Measurements from ENCODE around the gene GSK3B. TPM values are rescaled to one million over a fixed set of nuclear protein-coding genes. Genes with fewer than 3 reads are reported as not detected.
"Not testable (repeated sequence)": the region's sequence is repeated elsewhere in the genome, so short reads cannot be mapped to it uniquely, and the experiment has no call there.

GSK3B gene
- total and polyA plus RNA-seq, 4 donors, result 11.0 to 64.9 (median 30.6) TPM

DNA sequence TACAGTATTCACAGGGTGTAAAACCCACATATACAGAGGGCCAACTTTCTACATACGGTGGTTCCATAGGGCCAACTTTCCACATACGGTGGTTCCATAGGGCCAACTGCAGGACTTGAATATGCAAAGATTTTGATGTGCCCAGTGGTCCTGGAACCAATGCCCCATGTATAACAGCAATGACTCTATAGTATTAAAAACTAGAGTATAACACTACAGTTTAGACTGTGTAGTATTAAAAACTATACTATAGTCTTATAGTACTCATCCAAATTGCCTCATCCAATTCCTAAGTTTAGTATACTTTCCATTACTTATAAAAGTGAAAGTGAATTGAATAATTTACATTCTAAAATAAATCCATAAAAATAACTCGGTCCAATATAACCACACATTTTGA, 75.9 kb downstream of the GSK3B start:
- TF ChIP-seq, protein P1, sequence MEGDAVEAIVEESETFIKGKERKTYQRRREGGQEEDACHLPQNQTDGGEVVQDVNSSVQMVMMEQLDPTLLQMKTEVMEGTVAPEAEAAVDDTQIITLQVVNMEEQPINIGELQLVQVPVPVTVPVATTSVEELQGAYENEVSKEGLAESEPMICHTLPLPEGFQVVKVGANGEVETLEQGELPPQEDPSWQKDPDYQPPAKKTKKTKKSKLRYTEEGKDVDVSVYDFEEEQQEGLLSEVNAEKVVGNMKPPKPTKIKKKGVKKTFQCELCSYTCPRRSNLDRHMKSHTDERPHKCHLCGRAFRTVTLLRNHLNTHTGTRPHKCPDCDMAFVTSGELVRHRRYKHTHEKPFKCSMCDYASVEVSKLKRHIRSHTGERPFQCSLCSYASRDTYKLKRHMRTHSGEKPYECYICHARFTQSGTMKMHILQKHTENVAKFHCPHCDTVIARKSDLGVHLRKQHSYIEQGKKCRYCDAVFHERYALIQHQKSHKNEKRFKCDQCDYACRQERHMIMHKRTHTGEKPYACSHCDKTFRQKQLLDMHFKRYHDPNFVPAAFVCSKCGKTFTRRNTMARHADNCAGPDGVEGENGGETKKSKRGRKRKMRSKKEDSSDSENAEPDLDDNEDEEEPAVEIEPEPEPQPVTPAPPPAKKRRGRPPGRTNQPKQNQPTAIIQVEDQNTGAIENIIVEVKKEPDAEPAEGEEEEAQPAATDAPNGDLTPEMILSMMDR (IDR thresholded peaks at IDR 0.05; ENCODE audit: control extremely low read depth, extremely low read depth), result no peak

DNA sequence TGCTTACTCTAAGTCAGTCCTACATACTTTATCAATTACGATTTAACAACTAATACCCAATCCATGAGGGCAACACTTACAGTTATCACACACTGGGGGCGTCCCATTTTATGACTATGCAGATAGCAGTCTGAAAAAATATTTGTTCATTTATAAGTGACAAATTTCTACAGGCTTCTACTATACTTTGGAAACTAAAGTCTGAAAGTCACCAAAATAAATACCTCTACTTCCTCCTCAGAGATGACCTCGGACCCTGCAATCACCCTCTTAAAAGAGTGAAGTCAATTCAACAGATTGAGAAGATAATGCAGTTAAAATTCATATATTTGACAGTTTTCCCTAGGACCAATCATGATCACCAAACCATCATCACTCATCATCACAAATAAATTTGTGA, 76.6 kb downstream of the GSK3B start:
- H3K4me3 ChIP-seq, result no peak overlapping the region
- no peak overlapping the region for H3K9ac ChIP-seq (ENCODE audit: insufficient read depth in 1 of 2, low read length in 2 of 2)
- no peak overlapping the region for H3K27ac ChIP-seq (ENCODE audit: low read depth in 1 of 2, low read length in 1 of 2)
- peaks cover 1 to 33% (median 5%) of the 10 kb centered on the region in 5 donors for H3K4me1 ChIP-seq (ENCODE audit: control insufficient read depth in 5 of 5, insufficient read depth in 5 of 5, low read length in 5 of 5)
- no peaks in the 10 kb centered on the region for H3K9me3 ChIP-seq (ENCODE audit: control insufficient read depth in 4 of 4, insufficient read depth in 3 of 4, low read length in 3 of 4)
- H3K27me3 ChIP-seq (ENCODE audit: control insufficient read depth in 3 of 3, insufficient read depth in 3 of 3, low read length in 2 of 3), result no peaks in the 10 kb centered on the region
- DNase-seq (no peak), ATAC-seq (ENCODE audit: insufficient read depth, low FRiP score) (no peak)
- H3K36me3 ChIP-seq (ENCODE audit: control insufficient read depth in 4 of 4, insufficient read depth in 4 of 4, low read length in 4 of 4), result no peaks in the 10 kb centered on the region
- TF ChIP-seq, protein P1 (IDR thresholded peaks at IDR 0.05; ENCODE audit: control extremely low read depth, extremely low read depth), result no peak
- WGBS, 2 donors, result 74 to 85% methylated on average over 3 of the region's 3 CpGs

More for the DNA sequence above, 75.9 kb downstream of the GSK3B start:
- no peak overlapping the region for H3K27ac ChIP-seq (ENCODE audit: low read depth in 1 of 2, low read length in 1 of 2)
- no peak overlapping the region for H3K4me3 ChIP-seq
- DNase-seq (no peak), ATAC-seq (ENCODE audit: insufficient read depth, low FRiP score) (no peak)
- H3K9ac ChIP-seq (ENCODE audit: insufficient read depth in 1 of 2, low read length in 2 of 2), result no peak overlapping the region
- no peaks in the 10 kb centered on the region for H3K36me3 ChIP-seq (ENCODE audit: control insufficient read depth in 4 of 4, insufficient read depth in 4 of 4, low read length in 4 of 4)
- H3K9me3 ChIP-seq (ENCODE audit: control insufficient read depth in 4 of 4, insufficient read depth in 3 of 4, low read length in 3 of 4), result no peaks in the 10 kb centered on the region
- WGBS, 2 donors, result 92 to 93% methylated on average over 3 of the region's 3 CpGs
- H3K27me3 ChIP-seq (ENCODE audit: control insufficient read depth in 3 of 3, insufficient read depth in 3 of 3, low read length in 2 of 3), result no peaks in the 10 kb centered on the region
- H3K4me1 ChIP-seq (ENCODE audit: control insufficient read depth in 5 of 5, insufficient read depth in 5 of 5, low read length in 5 of 5), result peaks cover 1 to 35% (median 4%) of the 10 kb centered on the region in 5 donors

DNA sequence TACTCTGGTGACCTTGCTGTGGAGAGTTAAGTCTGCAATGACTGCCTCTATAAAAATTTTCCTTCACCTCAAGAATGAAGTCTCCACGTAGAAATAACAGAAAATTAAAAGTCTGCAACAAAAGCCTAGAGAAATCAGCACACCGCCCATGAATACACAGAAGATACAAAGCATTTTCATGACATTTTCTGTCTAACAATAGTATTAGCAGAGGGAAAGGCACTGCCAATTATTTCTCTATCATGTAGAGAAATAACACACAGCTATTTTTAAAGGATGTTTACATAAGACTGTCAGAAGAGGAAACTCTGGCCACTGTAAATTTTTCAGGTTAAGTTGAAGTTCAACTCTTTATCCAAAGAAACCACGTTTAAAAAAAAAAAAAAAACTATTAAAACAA, 80.8 kb downstream of the GSK3B start:
- TF ChIP-seq, protein P1 (IDR thresholded peaks at IDR 0.05; ENCODE audit: control extremely low read depth, extremely low read depth), result no peak

DNA sequence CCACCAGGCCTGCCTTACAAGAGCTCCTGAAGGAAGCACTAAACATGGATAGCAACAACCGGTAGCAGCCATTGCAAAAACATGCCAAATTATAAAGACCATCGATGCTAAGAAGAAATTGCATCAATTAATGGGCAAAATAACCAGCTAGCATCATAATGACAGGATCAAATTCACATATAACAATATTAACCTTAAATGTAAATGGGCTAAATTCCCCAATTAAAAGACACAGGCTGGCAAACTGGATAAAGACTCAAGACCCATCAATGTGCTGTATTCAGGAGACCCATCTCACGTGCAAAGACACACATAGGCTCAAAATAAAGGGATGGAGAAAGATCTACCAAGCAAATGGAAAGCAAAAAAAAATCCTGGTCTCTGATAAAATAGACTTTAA, 88.5 kb downstream of the GSK3B start:
- WGBS, 2 donors, result 97 to 99% methylated on average over 3 of the region's 3 CpGs
- not testable (repeated sequence) for H3K4me3 ChIP-seq; H3K9ac ChIP-seq (ENCODE audit: insufficient read depth in 1 of 2, low read length in 2 of 2); H3K36me3 ChIP-seq (ENCODE audit: control insufficient read depth in 4 of 4, insufficient read depth in 4 of 4, low read length in 4 of 4); H3K9me3 ChIP-seq (ENCODE audit: control insufficient read depth in 4 of 4, insufficient read depth in 3 of 4, low read length in 3 of 4); DNase-seq; H3K27ac ChIP-seq (ENCODE audit: low read depth in 1 of 2, low read length in 1 of 2); H3K4me1 ChIP-seq (ENCODE audit: control insufficient read depth in 5 of 5, insufficient read depth in 5 of 5, low read length in 5 of 5); H3K27me3 ChIP-seq (ENCODE audit: control insufficient read depth in 3 of 3, insufficient read depth in 3 of 3, low read length in 2 of 3); ATAC-seq (ENCODE audit: insufficient read depth, low FRiP score)

More for the DNA sequence above, 80.8 kb downstream of the GSK3B start:
- Histone ChIP-seq H3K36me3 (ENCODE audit: control insufficient read depth in 4 of 4, insufficient read depth in 4 of 4, low read length in 4 of 4) (no peaks in the 10 kb centered on the region), H3K9ac (ENCODE audit: insufficient read depth in 1 of 2, low read length in 2 of 2) (no peak overlapping the region), H3K9me3 (ENCODE audit: control insufficient read depth in 4 of 4, insufficient read depth in 3 of 4, low read length in 3 of 4) (peaks cover 0 to 3% (median 0%) of the 10 kb centered on the region in 4 donors), H3K4me3 (no peak overlapping the region), H3K27me3 (ENCODE audit: control insufficient read depth in 3 of 3, insufficient read depth in 3 of 3, low read length in 2 of 3) (no peaks in the 10 kb centered on the region), H3K4me1 (ENCODE audit: control insufficient read depth in 5 of 5, insufficient read depth in 5 of 5, low read length in 5 of 5) (peaks cover 4 to 24% (median 7%) of the 10 kb centered on the region in 5 donors), H3K27ac (ENCODE audit: low read depth in 1 of 2, low read length in 1 of 2) (no peak overlapping the region)
- ATAC-seq (ENCODE audit: insufficient read depth, low FRiP score), result no peak
- 25 to 40% methylated on average over 3 of the region's 3 CpGs for WGBS, 2 donors
- peak in 1 of 3 donors; percentile 39 for DNase-seq

DNA sequence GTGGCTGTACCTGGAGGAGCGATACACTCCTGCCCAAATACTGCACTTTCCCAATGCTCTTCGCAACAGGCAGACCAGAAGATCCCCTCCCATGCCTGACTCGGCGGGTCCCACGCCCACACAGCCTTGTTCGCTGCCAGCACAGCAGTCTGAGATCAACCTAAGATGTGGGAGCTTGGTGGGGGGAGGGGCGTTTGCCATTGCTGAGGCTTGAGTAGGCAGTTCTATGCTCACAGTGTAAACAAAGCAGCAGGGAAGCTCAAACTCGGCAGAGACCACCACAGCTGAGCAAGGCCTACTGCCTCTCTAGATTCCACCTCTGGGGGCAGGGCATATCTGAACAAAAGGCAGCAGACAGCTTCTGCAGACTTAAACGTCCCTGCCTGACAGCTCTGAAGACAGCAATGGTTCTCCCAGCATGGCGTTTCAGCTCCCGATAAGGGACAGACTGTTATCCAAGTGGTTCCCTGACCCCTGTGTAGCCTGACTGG, 90.2 kb downstream of the GSK3B start:
- WGBS, 2 donors, result 74 to 86% methylated on average over 11 of the region's 11 CpGs
- H3K4me3 ChIP-seq; ATAC-seq (ENCODE audit: insufficient read depth, low FRiP score); H3K9ac ChIP-seq (ENCODE audit: insufficient read depth in 1 of 2, low read length in 2 of 2); H3K9me3 ChIP-seq (ENCODE audit: control insufficient read depth in 4 of 4, insufficient read depth in 3 of 4, low read length in 3 of 4); H3K4me1 ChIP-seq (ENCODE audit: control insufficient read depth in 5 of 5, insufficient read depth in 5 of 5, low read length in 5 of 5); H3K27ac ChIP-seq (ENCODE audit: low read depth in 1 of 2, low read length in 1 of 2); H3K27me3 ChIP-seq (ENCODE audit: control insufficient read depth in 3 of 3, insufficient read depth in 3 of 3, low read length in 2 of 3): not testable (repeated sequence)
- H3K36me3 ChIP-seq (ENCODE audit: control insufficient read depth in 4 of 4, insufficient read depth in 4 of 4, low read length in 4 of 4), result peaks cover 0 to 14% (median 6%) of the 10 kb centered on the region in 4 donors
- DNase-seq, result peak in 2 of 3 donors; percentile 29 to 40
